ENCODE measurements around the gene ZNF383.
"Not testable (repeated sequence)": the region's sequence is repeated elsewhere in the genome, so short reads cannot be mapped to it uniquely, and the experiment has no call there.

Gene ZNF383

GRCh38 chr19:37294246-37294645 lies 76.2 kb downstream of the ZNF383 start:
- DNase-seq, result not testable (repeated sequence)
